OCI-LY1 (cell line): ENCODE data around the gene MBLAC2.

Source experiments
- H2AFZ ChIP-seq: fragments of 200-600 bp; sonication (generic), shearing (Covaris generic); 2 replicates; pipeline ENCODE4 v1.6.0; 2014; ENCODE audit warnings: antibody characterized with exemption, mild to moderate bottlenecking, low read length
- H3F3A ChIP-seq: fragments of 200-600 bp; sonication (generic), shearing (Covaris generic); 2 replicates; pipeline ENCODE4 v1.6.0; 2014; ENCODE audit warnings: mild to moderate bottlenecking, antibody characterized with exemption, low read length, moderate library complexity; ENCODE audit not compliant: insufficient read depth
- H3K27ac ChIP-seq: fragments of 200-600 bp; sonication (generic); 2 replicates; pipeline ENCODE4 v1.5.1; 2014; ENCODE audit warnings: low read length, mixed run types, mild to moderate bottlenecking, low read depth; ENCODE audit not compliant: poor library complexity, severe bottlenecking
- H3K27me3 ChIP-seq: fragments of 200-600 bp; sonication (generic); 2 replicates; pipeline ENCODE4 v1.6.0; 2014; ENCODE audit warnings: antibody characterized with exemption, mild to moderate bottlenecking, low read length, moderate library complexity; ENCODE audit not compliant: insufficient read depth
- H3K36me3 ChIP-seq: fragments of 200-600 bp; sonication (generic); 2 replicates; pipeline ENCODE4 v1.6.1; 2014; ENCODE audit warnings: mild to moderate bottlenecking, antibody characterized with exemption, low read length, moderate library complexity, mixed read lengths; ENCODE audit not compliant: insufficient read depth
- H3K4me1 ChIP-seq: fragments of 200-600 bp; sonication (generic); 2 replicates; pipeline ENCODE4 v1.5.1; 2014; ENCODE audit warnings: mild to moderate bottlenecking, low read length, moderate library complexity; ENCODE audit not compliant: insufficient read depth, severe bottlenecking
- H3K4me2 ChIP-seq: fragments of 200-600 bp; sonication (generic), shearing (Covaris generic); 2 replicates; pipeline ENCODE4 v1.6.1; 2014; ENCODE audit warnings: low read length
- H3K4me3 ChIP-seq: fragments of 200-600 bp; sonication (generic); 2 replicates; pipeline ENCODE4 v1.5.1; 2014; ENCODE audit warnings: low read length, low read depth, mild to moderate bottlenecking, mixed read lengths; ENCODE audit not compliant: poor library complexity, severe bottlenecking
- H3K79me2 ChIP-seq: fragments of 200-600 bp; shearing (Covaris generic); 2 replicates; pipeline ENCODE4 v1.6.1; 2016; ENCODE audit warnings: mixed run types, low read length, mixed read lengths; ENCODE audit not compliant: insufficient read depth
- H3K9ac ChIP-seq: fragments of 200-600 bp; sonication (generic), shearing (Covaris generic); 2 replicates; pipeline ENCODE4 v1.6.1; 2014; ENCODE audit warnings: mild to moderate bottlenecking, low read length, mixed read lengths
- H3K9me2 ChIP-seq: fragments of 200-600 bp; sonication (generic), shearing (Covaris generic); 2 replicates; pipeline ENCODE4 v1.6.1; 2014; ENCODE audit warnings: low read depth, mild to moderate bottlenecking, low read length, mixed read lengths
- H3K9me3 ChIP-seq: fragments of 200-600 bp; shearing (Covaris generic); 2 replicates; pipeline ENCODE4 v1.6.1; 2014; ENCODE audit warnings: low read length, mixed read lengths
- H4K20me1 ChIP-seq: fragments of 200-600 bp; sonication (generic), shearing (Covaris generic); 2 replicates; pipeline ENCODE4 v1.6.0; 2016; ENCODE audit warnings: mild to moderate bottlenecking, low read length; ENCODE audit not compliant: insufficient read depth
- EZH2 ChIP-seq: fragments of 200-600 bp; sonication (generic), shearing (Covaris generic); IDR thresholded peaks from 2 replicates; pipeline ENCODE4 v1.8.0; 2017; ENCODE audit warnings: borderline replicate concordance, mixed run types, mild to moderate bottlenecking, antibody characterized with exemption, low read length, moderate library complexity, mixed read lengths
- TF ChIP-seq, protein P1 (sequence below): fragments of 200-600 bp; sonication (generic), shearing (Covaris generic); IDR thresholded peaks from 2 replicates; pipeline ENCODE4 v1.5.1; 2017; ENCODE audit warnings: mild to moderate bottlenecking, antibody characterized with exemption, low read length, moderate library complexity, mixed read lengths

The MBLAC2 gene

DNA sequence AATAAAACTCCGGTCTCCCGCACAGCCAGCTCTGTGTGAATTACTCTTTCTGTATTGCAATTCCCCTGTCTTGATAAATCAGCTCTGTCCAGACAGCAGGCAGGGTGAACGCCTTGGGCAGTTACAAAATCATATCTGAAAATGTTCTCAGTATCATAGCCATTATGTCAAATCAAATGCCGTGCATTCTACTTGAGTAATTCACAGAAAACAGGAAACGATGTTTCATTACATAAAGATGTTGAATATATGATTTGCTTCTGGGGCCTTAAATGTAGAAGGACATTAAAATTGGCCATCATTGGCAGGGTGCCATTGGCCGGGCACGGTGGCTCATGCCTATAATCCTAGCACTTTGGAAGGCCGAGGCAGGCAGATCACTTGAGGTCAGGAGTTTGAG, 8.6 kb upstream of the MBLAC2 start:
- Histone ChIP-seq H2AFZ (no peak overlapping the region), H3K4me1 (no peaks in the 10 kb centered on the region), H3K79me2 (no peaks in the 10 kb centered on the region), H3K9me2 (no peaks in the 10 kb centered on the region), H3K4me3 (no peak overlapping the region), H3K27ac (no peak overlapping the region), H4K20me1 (no peaks in the 10 kb centered on the region), H3K9ac (no peak overlapping the region), H3K27me3 (no peaks in the 10 kb centered on the region), H3F3A (no peaks in the 10 kb centered on the region), H3K4me2 (no peak overlapping the region), H3K9me3 (no peaks in the 10 kb centered on the region), H3K36me3 (peaks cover 19% of the 10 kb centered on the region)
- no peak for TF ChIP-seq EZH2
- TF ChIP-seq, protein P1, sequence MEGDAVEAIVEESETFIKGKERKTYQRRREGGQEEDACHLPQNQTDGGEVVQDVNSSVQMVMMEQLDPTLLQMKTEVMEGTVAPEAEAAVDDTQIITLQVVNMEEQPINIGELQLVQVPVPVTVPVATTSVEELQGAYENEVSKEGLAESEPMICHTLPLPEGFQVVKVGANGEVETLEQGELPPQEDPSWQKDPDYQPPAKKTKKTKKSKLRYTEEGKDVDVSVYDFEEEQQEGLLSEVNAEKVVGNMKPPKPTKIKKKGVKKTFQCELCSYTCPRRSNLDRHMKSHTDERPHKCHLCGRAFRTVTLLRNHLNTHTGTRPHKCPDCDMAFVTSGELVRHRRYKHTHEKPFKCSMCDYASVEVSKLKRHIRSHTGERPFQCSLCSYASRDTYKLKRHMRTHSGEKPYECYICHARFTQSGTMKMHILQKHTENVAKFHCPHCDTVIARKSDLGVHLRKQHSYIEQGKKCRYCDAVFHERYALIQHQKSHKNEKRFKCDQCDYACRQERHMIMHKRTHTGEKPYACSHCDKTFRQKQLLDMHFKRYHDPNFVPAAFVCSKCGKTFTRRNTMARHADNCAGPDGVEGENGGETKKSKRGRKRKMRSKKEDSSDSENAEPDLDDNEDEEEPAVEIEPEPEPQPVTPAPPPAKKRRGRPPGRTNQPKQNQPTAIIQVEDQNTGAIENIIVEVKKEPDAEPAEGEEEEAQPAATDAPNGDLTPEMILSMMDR, result no peak

DNA sequence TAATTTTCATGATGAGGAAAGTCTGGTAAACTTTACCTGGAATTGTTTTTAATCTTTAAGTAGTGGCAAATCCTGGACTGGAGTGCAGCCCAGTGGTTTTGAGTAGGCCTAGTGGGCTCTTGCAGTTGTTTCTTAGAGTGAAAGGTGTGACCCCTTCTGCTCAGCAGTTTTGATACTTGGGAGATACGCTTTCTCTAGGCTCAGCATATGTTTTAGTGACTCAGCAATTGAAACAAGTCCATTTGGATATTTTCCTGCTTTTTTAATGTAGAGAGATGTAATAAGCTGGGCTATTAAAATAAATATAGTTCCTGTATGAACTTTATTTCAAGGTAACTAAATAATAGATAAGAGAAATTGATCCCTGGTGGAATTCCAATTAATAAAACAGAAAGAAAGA, 6.1 kb upstream of the MBLAC2 start:
- Histone ChIP-seq H2AFZ (no peak overlapping the region), H3K4me3 (no peak overlapping the region), H3K4me1 (peaks cover 19% of the 10 kb centered on the region), H3K27ac (no peak overlapping the region), H3K9me3 (no peaks in the 10 kb centered on the region), H3F3A (no peaks in the 10 kb centered on the region), H3K4me2 (no peak overlapping the region), H3K79me2 (no peaks in the 10 kb centered on the region), H3K9ac (no peak overlapping the region), H3K27me3 (no peaks in the 10 kb centered on the region), H3K36me3 (peaks cover 11% of the 10 kb centered on the region; the same call in 1 of the 2 replicates), H3K9me2 (no peaks in the 10 kb centered on the region), H4K20me1 (no peaks in the 10 kb centered on the region)
- TF ChIP-seq EZH2, result no peak
- TF ChIP-seq, protein P1, result no peak

DNA sequence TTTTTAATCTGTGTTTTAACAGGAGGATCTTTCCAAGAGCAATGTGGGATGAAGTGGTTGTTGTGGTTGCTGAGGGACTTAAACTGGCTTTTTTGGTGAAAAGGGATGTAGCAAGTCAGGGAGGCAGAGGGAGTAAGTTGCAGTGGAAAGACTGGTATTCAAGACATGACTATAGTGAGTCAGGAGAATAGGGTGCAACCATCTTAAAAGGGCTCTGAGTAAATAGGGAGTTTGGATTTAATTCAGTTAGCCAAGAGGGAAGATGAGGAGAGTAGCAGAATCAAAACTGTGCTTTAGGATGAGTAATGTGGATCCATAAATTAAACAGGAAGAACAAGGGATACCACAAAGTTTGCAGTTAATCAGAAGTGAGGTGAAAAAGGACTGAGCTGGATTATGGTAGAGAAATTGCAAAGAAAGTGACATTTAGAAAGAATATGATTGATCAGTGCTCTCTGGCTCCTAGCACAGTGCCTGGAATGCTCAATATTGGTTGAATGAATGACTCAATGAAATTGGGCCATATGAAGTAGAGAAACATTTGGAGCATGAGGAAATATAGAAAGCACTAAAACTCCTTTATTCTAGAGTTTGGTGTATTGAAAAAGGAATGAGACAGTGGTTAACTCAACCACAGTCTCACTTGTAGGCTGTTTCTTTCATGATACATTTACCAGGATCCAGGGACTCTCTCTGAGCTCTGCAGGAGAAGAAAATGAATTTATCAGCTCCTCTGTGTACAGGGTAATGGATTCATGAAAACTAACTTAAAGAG, 5.2 kb upstream of the MBLAC2 start:
- Histone ChIP-seq H3K27me3 (no peaks in the 10 kb centered on the region), H3K9me2 (no peaks in the 10 kb centered on the region), H3K36me3 (0 out of 2 replicates have a peak, but pooled peaks cover 5% of the 10 kb centered on the region), H3F3A (no peaks in the 10 kb centered on the region), H3K4me2 (no peak overlapping the region), H3K79me2 (no peaks in the 10 kb centered on the region; the same call in 1 of the 2 replicates), H3K9ac (no peak overlapping the region), H4K20me1 (no peaks in the 10 kb centered on the region), H3K4me1 (peaks cover 23% of the 10 kb centered on the region), H3K9me3 (no peaks in the 10 kb centered on the region), H2AFZ (no peak overlapping the region), H3K27ac (no peak overlapping the region), H3K4me3 (no peak overlapping the region)
- TF ChIP-seq, protein P1, result no peak
- no peak for TF ChIP-seq EZH2
